GM18502 (cell line): ENCODE data around the gene INMT.
"Not testable (repeated sequence)": the region's sequence is repeated elsewhere in the genome, so short reads cannot be mapped to it uniquely, and the experiment has no call there.

Source experiments
- ATAC-seq: cut with Tn5 transposase; IDR thresholded peaks from one replicate; pipeline ENCODE4 v1.9.1; 2021; ENCODE audit warnings: mild to moderate bottlenecking; ENCODE audit not compliant: unreplicated experiment, poor library complexity

The INMT gene

GRCh38 chr7:30751696-30752273, at the start of gene INMT:
TSS of gene INMT (plus strand) at chr7:30752135. CDS start at chr7:30752151, 16 bp downstream.
- no peak for ATAC-seq

GRCh38 chr7:30702200-30702599, 49.7 kb upstream of the INMT start:
- ATAC-seq: no peak

- ATAC-seq: no peak
Observed at GRCh38 chr7:30703756-30704155, 48.2 kb upstream of the INMT start.

GRCh38 chr7:30705008-30705407, 46.9 kb upstream of the INMT start:
- ATAC-seq: no peak

GRCh38 chr7:30705596-30705995, 46.3 kb upstream of the INMT start:
- no peak for ATAC-seq

GRCh38 chr7:30706316-30706715, 45.6 kb upstream of the INMT start:
- no peak for ATAC-seq

- no peak for ATAC-seq
Observed at GRCh38 chr7:30706908-30707307, 45.0 kb upstream of the INMT start.

- no peak for ATAC-seq
Observed at GRCh38 chr7:30707391-30708357, 44.3 kb upstream of the INMT start.

- no peak for ATAC-seq
Observed at GRCh38 chr7:30708412-30708811, 43.5 kb upstream of the INMT start.

GRCh38 chr7:30708983-30709382, 43.0 kb upstream of the INMT start:
- no peak for ATAC-seq

- no peak for ATAC-seq
Observed at GRCh38 chr7:30709549-30709948, 42.4 kb upstream of the INMT start.

GRCh38 chr7:30710669-30711068, 41.3 kb upstream of the INMT start:
- ATAC-seq: no peak

GRCh38 chr7:30713392-30713791, 38.5 kb upstream of the INMT start:
- no peak for ATAC-seq

GRCh38 chr7:30714129-30714528, 37.8 kb upstream of the INMT start:
- no peak for ATAC-seq

GRCh38 chr7:30717181-30717580, 34.8 kb upstream of the INMT start:
- ATAC-seq: no peak

GRCh38 chr7:30719434-30719833, 32.5 kb upstream of the INMT start:
- not testable (repeated sequence) for ATAC-seq

GRCh38 chr7:30721211-30721610, 30.7 kb upstream of the INMT start:
- ATAC-seq: no peak

GRCh38 chr7:30722187-30722586, 29.7 kb upstream of the INMT start:
- ATAC-seq: no peak

- no peak for ATAC-seq
Observed at GRCh38 chr7:30722671-30723070, 29.3 kb upstream of the INMT start.

GRCh38 chr7:30723776-30724175, 28.2 kb upstream of the INMT start:
- ATAC-seq: no peak

- ATAC-seq: no peak
Observed at GRCh38 chr7:30726296-30727006, 25.5 kb upstream of the INMT start.
